ENCODE measurements around the gene FNDC3A. TPM values are rescaled to one million over a fixed set of nuclear protein-coding genes. Genes with fewer than 3 reads are reported as not detected.

FNDC3A gene
- total and polyA plus RNA-seq, 2 experiments from 2014 or later, result 21.9 to 73.5 TPM

- no peaks in the 10 kb centered on the region for H3K27me3 ChIP-seq
- peak overlapping the region; percentile 35 for H2AFZ ChIP-seq
- peak overlapping the region; percentile 100 for H3K27ac ChIP-seq
- TF ChIP-seq EZH2 (IDR thresholded peaks at IDR 0.05; ENCODE audit: borderline replicate concordance) (no peak), EZH2phosphoT487 (IDR thresholded peaks at IDR 0.05; ENCODE audit: low read depth, severe bottlenecking, unreplicated experiment) (no peak)
- TF ChIP-seq, protein P1, sequence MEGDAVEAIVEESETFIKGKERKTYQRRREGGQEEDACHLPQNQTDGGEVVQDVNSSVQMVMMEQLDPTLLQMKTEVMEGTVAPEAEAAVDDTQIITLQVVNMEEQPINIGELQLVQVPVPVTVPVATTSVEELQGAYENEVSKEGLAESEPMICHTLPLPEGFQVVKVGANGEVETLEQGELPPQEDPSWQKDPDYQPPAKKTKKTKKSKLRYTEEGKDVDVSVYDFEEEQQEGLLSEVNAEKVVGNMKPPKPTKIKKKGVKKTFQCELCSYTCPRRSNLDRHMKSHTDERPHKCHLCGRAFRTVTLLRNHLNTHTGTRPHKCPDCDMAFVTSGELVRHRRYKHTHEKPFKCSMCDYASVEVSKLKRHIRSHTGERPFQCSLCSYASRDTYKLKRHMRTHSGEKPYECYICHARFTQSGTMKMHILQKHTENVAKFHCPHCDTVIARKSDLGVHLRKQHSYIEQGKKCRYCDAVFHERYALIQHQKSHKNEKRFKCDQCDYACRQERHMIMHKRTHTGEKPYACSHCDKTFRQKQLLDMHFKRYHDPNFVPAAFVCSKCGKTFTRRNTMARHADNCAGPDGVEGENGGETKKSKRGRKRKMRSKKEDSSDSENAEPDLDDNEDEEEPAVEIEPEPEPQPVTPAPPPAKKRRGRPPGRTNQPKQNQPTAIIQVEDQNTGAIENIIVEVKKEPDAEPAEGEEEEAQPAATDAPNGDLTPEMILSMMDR (IDR thresholded peaks at IDR 0.05; ENCODE audit: poor library complexity), result no peak
- peaks cover 14% of the 10 kb centered on the region for H4K20me1 ChIP-seq (ENCODE audit: insufficient read depth, poor library complexity, severe bottlenecking)
- no peaks in the 10 kb centered on the region for H3K36me3 ChIP-seq (replicated peaks; ENCODE audit: insufficient read depth, low read depth)
- no peaks in the 10 kb centered on the region for H3K9me3 ChIP-seq (ENCODE audit: low read depth)
- peak; percentile 90 for DNase-seq (ENCODE audit: low spot score)
- peak overlapping the region; percentile 64 for H3K4me3 ChIP-seq
- WGBS (ENCODE audit: low lambda C conversion rate, missing lambda C conversion rate), result 2% methylated on average over 27 of the region's 40 CpGs
- H3K4me1 ChIP-seq (ENCODE audit: insufficient read depth), result peaks cover 18% of the 10 kb centered on the region
- H3K9me2 ChIP-seq (replicated peaks; ENCODE audit: insufficient read depth), result no peaks in the 10 kb centered on the region
- H3K4me2 ChIP-seq, result peak overlapping the region; percentile 80
- H3K79me2 ChIP-seq, result peaks cover 55% of the 10 kb centered on the region
These were observed 1.0 kb downstream of the FNDC3A start for GRCh38 chr13:48976576-48977285.

- Histone ChIP-seq H3K27me3 (no peaks in the 10 kb centered on the region), H3K4me2 (peak overlapping the region; percentile 80), H2AFZ (peak overlapping the region; percentile 35), H3K4me3 (peak overlapping the region; percentile 64), H3K36me3 (replicated peaks; ENCODE audit: insufficient read depth, low read depth) (no peaks in the 10 kb centered on the region), H4K20me1 (ENCODE audit: insufficient read depth, poor library complexity, severe bottlenecking) (peaks cover 14% of the 10 kb centered on the region), H3K9me2 (replicated peaks; ENCODE audit: insufficient read depth) (no peaks in the 10 kb centered on the region), H3K27ac (peak overlapping the region; percentile 100), H3K4me1 (ENCODE audit: insufficient read depth) (peaks cover 18% of the 10 kb centered on the region), H3K79me2 (peaks cover 60% of the 10 kb centered on the region), H3K9me3 (ENCODE audit: low read depth) (no peaks in the 10 kb centered on the region)
- 17% methylated on average over 3 of the region's 3 CpGs for WGBS (ENCODE audit: low lambda C conversion rate, missing lambda C conversion rate)
- DNase-seq (ENCODE audit: low spot score), result no peak
- TF ChIP-seq EZH2phosphoT487 (IDR thresholded peaks at IDR 0.05; ENCODE audit: low read depth, severe bottlenecking, unreplicated experiment) (no peak), EZH2 (IDR thresholded peaks at IDR 0.05; ENCODE audit: borderline replicate concordance) (no peak)
- TF ChIP-seq, protein P1 (IDR thresholded peaks at IDR 0.05; ENCODE audit: poor library complexity), result no peak
These were observed 1.5 kb downstream of the FNDC3A start for GRCh38 chr13:48977286-48977625.

GRCh38 chr13:48977973-48978372 lies 2.3 kb downstream of the FNDC3A start:
- Histone ChIP-seq H3K79me2 (peaks cover 67% of the 10 kb centered on the region), H3K27ac (no peak overlapping the region), H4K20me1 (ENCODE audit: insufficient read depth, poor library complexity, severe bottlenecking) (peaks cover 14% of the 10 kb centered on the region), H3K36me3 (replicated peaks; ENCODE audit: insufficient read depth, low read depth) (no peaks in the 10 kb centered on the region), H3K4me3 (peak overlapping the region; percentile 64), H2AFZ (no peak overlapping the region), H3K9me3 (ENCODE audit: low read depth) (no peaks in the 10 kb centered on the region), H3K27me3 (no peaks in the 10 kb centered on the region), H3K4me1 (ENCODE audit: insufficient read depth) (peaks cover 18% of the 10 kb centered on the region), H3K9me2 (replicated peaks; ENCODE audit: insufficient read depth) (no peaks in the 10 kb centered on the region), H3K4me2 (peak overlapping the region; percentile 80)
- no peak for DNase-seq (ENCODE audit: low spot score)
- WGBS (ENCODE audit: low lambda C conversion rate, missing lambda C conversion rate), result 77% methylated on average over 3 of the region's 3 CpGs
- TF ChIP-seq EZH2phosphoT487 (IDR thresholded peaks at IDR 0.05; ENCODE audit: low read depth, severe bottlenecking, unreplicated experiment), result no peak
- TF ChIP-seq, protein P1 (IDR thresholded peaks at IDR 0.05; ENCODE audit: poor library complexity), result no peak
- TF ChIP-seq EZH2 (IDR thresholded peaks at IDR 0.05; ENCODE audit: borderline replicate concordance), result no peak

Data from hepatocyte (in vitro differentiated cells).